IMR-90 (cell line): ENCODE measurements around the gene BAZ1A. TPM values are rescaled to one million over a fixed set of nuclear protein-coding genes. Genes with fewer than 3 reads are reported as not detected.
A peak's percentile ranks its signal among the peaks of the same experiment; 100 is the strongest.

Experiments
- ATAC-seq: fragments of 200-7000 bp; cut with Tn5 transposase; 2 replicates; pipeline ENCODE4 v1.9.1; 2020; ENCODE audit warnings: low read depth, mild to moderate bottlenecking, moderate library complexity
- BruUV-seq: library from RNA; stranded (reverse); fragments of 400-500 nt; replicated peaks from 2 replicates; lab custom pipeline; 2021; lab: Mats Ljungman, UMichigan
- CTCF ChIA-PET: fragments of 300-600 bp; formaldehyde crosslinking; extraction: SDS; loops from one replicate; lab custom pipeline; 2021; ENCODE audit warnings: antibody characterized with exemption; lab: Yijun Ruan, JAX
- POLR2A ChIA-PET: fragments of 300-600 bp; sonication (Branson Sonifier 250); formaldehyde crosslinking; loops from one replicate; lab custom pipeline; 2022; ENCODE audit warnings: antibody characterized with exemption; ENCODE audit not compliant: unreplicated experiment; lab: Charles Lee
- DNase-seq: peaks from one replicate; pipeline ENCODE4 v3.0.0; 2013
- H2AFZ ChIP-seq: replicated peaks from 2 replicates; pipeline ENCODE3; 2013; ENCODE audit warnings: low read length, mild to moderate bottlenecking; ENCODE audit not compliant: poor library complexity
- H2AK5ac ChIP-seq: 2 replicates; pipeline ENCODE4 v1.6.1; 2013; ENCODE audit warnings: low read depth, low read length, inconsistent platforms
- H2AK9ac ChIP-seq: replicated peaks from 2 replicates; pipeline ENCODE3; 2013; ENCODE audit warnings: mild to moderate bottlenecking, low read depth, low read length, moderate library complexity; ENCODE audit not compliant: poor library complexity
- H2BK120ac ChIP-seq: 2 replicates; pipeline ENCODE4 v1.6.1; 2013; ENCODE audit warnings: low read depth, low read length, inconsistent platforms
- H2BK15ac ChIP-seq: 3 replicates; pipeline ENCODE4 v1.6.1; 2013; ENCODE audit warnings: low read depth, low read length, inconsistent platforms
- H2BK20ac ChIP-seq: 2 replicates; pipeline ENCODE4 v1.6.1; 2013; ENCODE audit warnings: low read depth, mild to moderate bottlenecking, inconsistent platforms, low read length, moderate library complexity
- H2BK5ac ChIP-seq: 2 replicates; pipeline ENCODE4 v1.6.1; 2013; ENCODE audit warnings: mild to moderate bottlenecking, low read depth, low read length, inconsistent platforms; ENCODE audit not compliant: poor library complexity, severe bottlenecking
- H3K14ac ChIP-seq: replicated peaks from 2 replicates; pipeline ENCODE4 v1.6.1; 2013; ENCODE audit warnings: low read depth, low read length, inconsistent platforms
- H3K18ac ChIP-seq: 2 replicates; pipeline ENCODE4 v1.6.1; 2013; ENCODE audit warnings: low read depth, low read length, control low read depth
- H3K23ac ChIP-seq: 2 replicates; pipeline ENCODE4 v1.6.1; 2013; ENCODE audit warnings: low read depth, low read length, inconsistent platforms
- H3K27ac ChIP-seq: 2 replicates; pipeline ENCODE4 v1.5.1; 2013; ENCODE audit warnings: mild to moderate bottlenecking, control low read depth, low read length; ENCODE audit not compliant: insufficient read depth
- H3K27me3 ChIP-seq: 2 replicates; pipeline ENCODE4 v1.6.1; 2013; ENCODE audit warnings: low read length; ENCODE audit not compliant: control insufficient read depth, insufficient read depth
- H3K36me3 ChIP-seq: 2 replicates; pipeline ENCODE4 v1.6.1; 2013; ENCODE audit warnings: low read length, mixed read lengths; ENCODE audit not compliant: control insufficient read depth, insufficient read depth
- H3K4ac ChIP-seq: 2 replicates; pipeline ENCODE4 v1.6.1; 2013; ENCODE audit warnings: low read depth, low read length, inconsistent platforms
- H3K4me1 ChIP-seq: 2 replicates; pipeline ENCODE4 v1.6.1; 2013; ENCODE audit warnings: low read length, mixed read lengths; ENCODE audit not compliant: control insufficient read depth, insufficient read depth
- H3K4me2 ChIP-seq: 2 replicates; pipeline ENCODE4 v1.6.1; 2013; ENCODE audit warnings: low read depth, mild to moderate bottlenecking, control low read depth, low read length, moderate library complexity
- H3K4me3 ChIP-seq: 2 replicates; pipeline ENCODE4 v1.5.1; 2013; ENCODE audit warnings: low read depth, mild to moderate bottlenecking, control low read depth, low read length, moderate library complexity; ENCODE audit not compliant: insufficient read depth
- H3K56ac ChIP-seq: 2 replicates; pipeline ENCODE4 v1.6.1; 2013; ENCODE audit warnings: low read length, inconsistent platforms; ENCODE audit not compliant: insufficient read depth; ENCODE audit errors: extremely low read depth
- H3K79me1 ChIP-seq, 2 experiments: 2 replicates each; pipeline ENCODE4 v1.6.1; 2013; ENCODE audit warnings: low read length in 2 of 2, inconsistent platforms in 1 of 2, low read depth in 1 of 2
- H3K9ac ChIP-seq: 2 replicates; pipeline ENCODE4 v1.6.1; 2013; ENCODE audit warnings: low read depth, low read length, control low read depth
- H3K9me1 ChIP-seq: 2 replicates; pipeline ENCODE4 v1.6.1; 2013; ENCODE audit warnings: low read length, inconsistent platforms; ENCODE audit not compliant: insufficient read depth
- H3K9me3 ChIP-seq: 2 replicates; pipeline ENCODE4 v1.6.1; 2013; ENCODE audit warnings: low read length; ENCODE audit not compliant: control insufficient read depth, insufficient read depth
- H4K20me1 ChIP-seq: 2 replicates; pipeline ENCODE4 v1.6.1; 2013; ENCODE audit warnings: low read length, inconsistent platforms; ENCODE audit not compliant: insufficient read depth
- H4K5ac ChIP-seq: 2 replicates; pipeline ENCODE4 v1.6.1; 2013; ENCODE audit warnings: mild to moderate bottlenecking, low read depth, low read length, control low read depth
- H4K8ac ChIP-seq, 2 experiments: 2 replicates each; pipeline ENCODE4 v1.6.1; 2013; ENCODE audit warnings: low read depth in 2 of 2, low read length in 2 of 2, control low read depth in 1 of 2, inconsistent platforms in 1 of 2
- H4K91ac ChIP-seq: 2 replicates; pipeline ENCODE4 v1.6.1; 2013; ENCODE audit warnings: low read depth, low read length, inconsistent platforms; ENCODE audit not compliant: insufficient read depth
- BHLHE40 ChIP-seq: fragments of 150-350 bp; IDR thresholded peaks from 2 replicates; pipeline ENCODE4 v1.6.1; 2016; ENCODE audit warnings: mild to moderate bottlenecking, low read depth, low read length
- MAZ ChIP-seq: IDR thresholded peaks from 2 replicates; pipeline ENCODE4 v1.6.1; 2012; ENCODE audit warnings: low read depth, mild to moderate bottlenecking, low read length, improper control_type of control experiment, moderate library complexity, borderline replicate concordance
- MXI1 ChIP-seq: IDR thresholded peaks from 2 replicates; pipeline ENCODE4 v1.6.1; 2012; ENCODE audit warnings: low read depth, mild to moderate bottlenecking, low read length, moderate library complexity, borderline replicate concordance
- NFE2L2 ChIP-seq: fragments of 150-350 bp; IDR thresholded peaks from 2 replicates; pipeline ENCODE4 v1.6.1; 2016; ENCODE audit warnings: low read depth, mild to moderate bottlenecking, low read length
- POLR2A ChIP-seq: IDR thresholded peaks from 2 replicates; pipeline ENCODE4 v1.6.1; 2012; ENCODE audit warnings: mild to moderate bottlenecking, low read depth, low read length
- WGBS, 2 experiments: methylation state at CpG; one replicate each; pipeline versions ENCODE4 v1.1.5 to v1.1.7; 2013; ENCODE audit warnings: missing lambda C conversion rate in 2 of 2; ENCODE audit not compliant: insufficient read length in 1 of 2; ENCODE audit errors: extremely low coverage in 2 of 2; 5-methylcytosine and 5-hydroxymethylcytosine counted together
- dilution Hi-C: fragments of 300-500 bp; cut with HindIII; formaldehyde crosslinking; loops from one replicate; pipeline ENCODE4 v1.14.3; 2018; ENCODE audit warnings: low sequenced_read_pairs; ENCODE audit not compliant: unreplicated experiment
- in situ Hi-C: fragments of 300-500 bp; cut with MboI; formaldehyde crosslinking; loops from 3 replicates; pipeline ENCODE4 v1.14.3; 2019; ENCODE audit warnings: low sequenced_read_pairs, inconsistent platforms, mixed read lengths
- intact Hi-C: fragments of 100-400 bp; cut with micrococcal nuclease; formaldehyde crosslinking; loops from 2 replicates; pipeline ENCODE4 v1.10.0; 2022
- polyA plus RNA-seq, 3 experiments: library from polyadenylated mRNA; depleted of rRNA; stranded (reverse); fragments of >200 nt; gene quantifications; 2 replicates each; pipeline ENCODE4 v1.2.3, GENCODE V29; 2012; ENCODE audit warnings: low replicate concordance in 1 of 3
- total RNA-seq: library from RNA; depleted of rRNA; stranded (reverse); fragments of >200 nt; gene quantifications from 2 replicates; pipeline ENCODE4 v1.2.3, GENCODE V29; 2012
- TF ChIP-seq, protein P1 (sequence below): fragments of 150-350 bp; IDR thresholded peaks from 2 replicates; pipeline ENCODE4 v1.6.1; 2017; ENCODE audit warnings: mild to moderate bottlenecking, antibody characterized with exemption, low read length, low read depth

Gene BAZ1A
- total and polyA plus RNA-seq, 2 of the 4 experiments (the other 2 are of a cell fraction) = 15.3 to 23.8 TPM

DNA sequence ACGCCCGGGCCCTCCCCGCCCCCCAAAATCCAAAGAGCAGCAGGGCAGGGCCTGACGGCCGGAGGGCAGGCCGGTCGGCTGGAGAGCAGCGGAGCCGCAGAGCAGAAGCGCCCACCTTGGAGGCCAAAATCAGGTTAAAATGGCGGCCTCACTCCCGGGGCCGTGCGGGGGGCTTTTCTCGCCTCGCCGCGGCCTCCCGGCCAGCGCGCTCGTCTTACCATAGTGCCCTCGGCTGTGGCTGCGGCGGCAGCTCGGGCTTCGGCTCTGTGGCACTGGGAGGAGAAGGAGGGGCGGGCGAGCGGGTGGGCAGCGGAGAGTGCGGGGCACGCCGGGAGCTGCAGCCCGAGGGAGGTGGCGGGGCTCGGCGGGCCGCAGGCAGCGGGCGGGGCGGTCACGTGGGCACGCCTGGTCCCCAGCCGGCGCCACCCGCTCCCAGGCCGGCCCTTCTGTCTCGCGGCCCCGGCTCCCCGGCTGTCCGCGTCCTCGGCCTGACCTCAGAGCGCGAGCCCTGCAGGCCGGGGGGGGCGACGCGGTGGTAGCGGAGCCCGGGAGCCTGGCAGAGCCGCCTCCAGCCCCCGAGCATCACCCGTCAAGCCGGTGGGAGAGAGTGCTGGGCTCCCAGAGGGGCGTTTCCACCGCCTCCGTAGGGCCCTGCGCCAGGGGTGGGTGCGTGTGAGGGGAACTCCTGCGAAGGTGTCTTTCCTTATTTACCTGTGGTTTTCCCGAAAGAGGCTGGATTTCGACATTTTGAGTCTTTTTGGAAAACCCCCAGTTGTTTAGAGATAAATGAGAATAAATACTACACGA lies 160.6 kb downstream of the BAZ1A start, which contains the start of gene CFL2:
Gene CFL2, minus strand, starts transcription at position 274 of the 807 bp plus-strand sequence. Its CDS starts 53 bp downstream, at position 221.
- Histone ChIP-seq H2BK120ac (peak within 1 kb of the TSS; percentile 88), H4K8ac (peak within 1 kb of the TSS; percentile 18 to 93), H4K20me1 (0 out of 2 replicates have a peak, but pooled peaks cover 7% of the 10 kb centered on the region), H3K56ac (peak within 1 kb of the TSS; percentile 98), H2AK5ac (peak within 1 kb of the TSS; percentile 90), H3K4me2 (peak within 1 kb of the TSS; percentile 97), H3K4me3 (peak within 1 kb of the TSS; percentile 77), H3K9ac (peak within 1 kb of the TSS; percentile 100), H4K91ac (peak within 1 kb of the TSS; percentile 84), H3K36me3 (peaks cover 5% of the 10 kb centered on the region; the same call in 1 of the 2 replicates), H3K9me3 (no peaks in the 10 kb centered on the region), H4K5ac (peak within 1 kb of the TSS; percentile 86), H3K27me3 (no peaks in the 10 kb centered on the region), H2BK5ac (peak within 1 kb of the TSS; percentile 95), H2AFZ (peak within 1 kb of the TSS; percentile 91), H3K27ac (peak within 1 kb of the TSS; percentile 97), H3K79me1 (peaks cover 6 to 22% of the 10 kb centered on the region in 2 experiments), H3K4ac (peak within 1 kb of the TSS; percentile 88), H3K9me1 (no peaks in the 10 kb centered on the region; the same call in none of the 2 replicates), H3K23ac (peak within 1 kb of the TSS; percentile 98), H3K4me1 (peaks cover 6% of the 10 kb centered on the region), H3K14ac (peak within 1 kb of the TSS; percentile 98), H2BK15ac (peak within 1 kb of the TSS; percentile 77), H3K18ac (peak within 1 kb of the TSS; percentile 88), H2AK9ac (peak within 1 kb of the TSS; percentile 99), H2BK20ac (peak within 1 kb of the TSS; percentile 44)
- BruUV-seq = no TSS peak
- in situ Hi-C loops = no loop called here
- WGBS, 2 experiments = 2% methylated on average over 24 of the region's 76 CpGs; no CpG with 5 or more reads in 1 of the 2 experiments
- CTCF ChIA-PET = interaction anchor here (0.7 to 1.0 kb wide), 2 partner anchors 9 to 19 kb away, joined by 3 read pairs; no protein-coding TSS in a partner anchor
- dilution Hi-C loops = no loop called here
- ATAC-seq (peak; percentile 82), DNase-seq (peak; percentile 52)
- POLR2A ChIA-PET = interaction anchor here (0.6 to 1.0 kb wide), 2 partner anchors 52 to 76 kb away, joined by 3 to 4 read pairs; no protein-coding TSS in a partner anchor
- peak; percentile 41; the same call in 1 of the 2 replicates for TF ChIP-seq MXI1
- TF ChIP-seq, protein P1, sequence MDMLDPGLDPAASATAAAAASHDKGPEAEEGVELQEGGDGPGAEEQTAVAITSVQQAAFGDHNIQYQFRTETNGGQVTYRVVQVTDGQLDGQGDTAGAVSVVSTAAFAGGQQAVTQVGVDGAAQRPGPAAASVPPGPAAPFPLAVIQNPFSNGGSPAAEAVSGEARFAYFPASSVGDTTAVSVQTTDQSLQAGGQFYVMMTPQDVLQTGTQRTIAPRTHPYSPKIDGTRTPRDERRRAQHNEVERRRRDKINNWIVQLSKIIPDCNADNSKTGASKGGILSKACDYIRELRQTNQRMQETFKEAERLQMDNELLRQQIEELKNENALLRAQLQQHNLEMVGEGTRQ = peak; percentile 94
- TF ChIP-seq NFE2L2 = no peak
- peak; percentile 68 for TF ChIP-seq POLR2A
- peak; percentile 75; the same call in 1 of the 2 replicates for TF ChIP-seq MAZ
- TF ChIP-seq BHLHE40 = peak; percentile 49
- intact Hi-C loops = no loop called here
